SIG-M5 (cell line): ENCODE results near the gene GUCD1.
A peak's percentile ranks its signal among the peaks of the same experiment; 100 is the strongest.
"Not testable (repeated sequence)": the region's sequence is repeated elsewhere in the genome, so short reads cannot be mapped to it uniquely, and the experiment has no call there.

Source experiments
- DNase-seq: peaks from one replicate; lab custom pipeline; 2025; lab: John Stamatoyannopoulos, UW

The GUCD1 gene

DNA sequence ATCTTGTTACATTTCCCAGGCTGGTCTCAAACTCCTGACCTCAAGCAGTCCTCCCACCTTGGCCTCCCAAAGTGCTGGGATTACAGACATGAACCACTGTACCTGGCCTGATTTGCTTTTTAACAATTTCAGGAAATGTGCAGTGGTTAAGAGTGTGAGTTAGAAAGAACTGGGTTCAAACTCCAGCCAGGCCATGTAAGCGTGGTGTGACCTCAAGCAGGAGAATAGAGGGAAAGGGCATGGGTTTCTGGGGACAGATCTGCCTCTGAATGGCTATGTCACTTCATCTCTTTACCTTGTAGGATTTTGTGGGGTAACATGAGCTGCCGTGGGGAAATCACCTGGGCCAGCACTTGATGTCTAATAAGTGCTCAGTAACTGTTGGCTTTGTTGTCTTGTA lies 10.1 kb upstream of the GUCD1 start:
- no peak for DNase-seq

DNA sequence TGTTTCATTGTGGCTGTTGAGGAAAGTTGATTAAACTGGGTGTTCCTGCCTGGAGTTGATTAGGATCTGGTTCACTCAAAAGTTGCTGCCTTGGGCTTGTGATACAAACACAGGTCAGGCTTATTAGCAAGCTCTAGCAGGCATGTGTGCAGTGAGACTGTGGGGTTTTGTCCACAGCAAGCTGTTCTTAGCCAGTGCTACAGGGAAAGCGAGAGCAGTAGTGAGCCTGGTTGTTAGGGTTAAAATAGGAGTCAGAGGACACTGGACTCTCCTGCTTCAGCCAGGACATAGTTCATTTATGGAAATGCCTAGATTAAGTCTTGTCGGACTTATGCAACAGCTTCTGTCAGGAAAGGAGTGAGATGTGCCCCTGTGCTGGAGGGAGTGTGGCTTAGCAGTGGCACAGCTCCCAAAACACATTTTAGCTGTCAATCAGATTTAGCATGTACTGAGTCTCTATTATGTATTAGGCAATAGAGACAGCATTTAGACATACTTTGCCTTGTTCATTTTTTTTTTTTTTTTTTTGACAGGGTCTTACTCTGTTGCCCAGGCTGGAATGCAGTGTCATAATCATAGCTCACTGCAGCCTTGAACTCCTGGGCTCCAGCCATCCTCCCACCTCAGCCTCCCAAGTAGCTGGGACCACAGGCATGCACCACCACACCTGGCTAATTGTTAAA lies 9.6 kb upstream of the GUCD1 start:
- DNase-seq = no peak

DNA sequence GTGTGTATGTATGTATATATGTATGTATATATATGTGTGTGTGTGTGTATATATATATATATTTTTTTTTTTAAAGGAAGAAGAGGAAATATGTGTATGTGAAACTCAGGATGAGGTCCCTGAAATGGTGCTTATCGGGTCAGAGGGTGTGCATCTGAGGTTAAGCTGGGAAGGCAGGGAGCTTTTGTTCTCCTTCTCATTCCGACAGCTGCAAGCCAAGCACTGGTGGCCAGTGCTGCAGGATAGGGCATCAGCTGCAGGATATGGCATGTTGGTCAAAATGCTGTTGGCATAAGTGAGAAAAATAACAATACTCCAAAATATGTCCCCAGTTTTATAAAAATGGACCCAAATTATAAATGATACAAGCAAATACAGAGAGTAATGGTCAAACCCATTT lies 8.3 kb upstream of the GUCD1 start:
- no peak for DNase-seq

DNA sequence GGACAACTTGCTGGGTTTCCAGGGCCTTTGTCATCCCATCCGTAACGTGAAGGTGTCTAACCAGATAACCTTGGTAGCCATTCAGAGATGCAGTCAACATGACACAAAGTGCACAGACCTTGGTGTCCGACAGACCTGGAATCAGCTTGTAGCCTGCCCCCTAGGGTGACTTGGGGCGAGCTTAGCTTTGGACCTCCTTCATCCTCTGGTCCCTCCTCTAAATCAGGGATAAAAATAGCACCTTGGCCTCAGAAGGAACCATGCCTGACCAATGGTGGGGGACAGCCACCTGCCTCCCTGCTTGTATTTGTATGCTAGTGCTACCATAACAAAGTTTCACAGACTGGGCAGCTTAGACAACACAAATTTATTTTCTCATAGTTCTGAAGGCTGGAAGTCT lies 4.5 kb upstream of the GUCD1 start:
- no peak for DNase-seq

DNA sequence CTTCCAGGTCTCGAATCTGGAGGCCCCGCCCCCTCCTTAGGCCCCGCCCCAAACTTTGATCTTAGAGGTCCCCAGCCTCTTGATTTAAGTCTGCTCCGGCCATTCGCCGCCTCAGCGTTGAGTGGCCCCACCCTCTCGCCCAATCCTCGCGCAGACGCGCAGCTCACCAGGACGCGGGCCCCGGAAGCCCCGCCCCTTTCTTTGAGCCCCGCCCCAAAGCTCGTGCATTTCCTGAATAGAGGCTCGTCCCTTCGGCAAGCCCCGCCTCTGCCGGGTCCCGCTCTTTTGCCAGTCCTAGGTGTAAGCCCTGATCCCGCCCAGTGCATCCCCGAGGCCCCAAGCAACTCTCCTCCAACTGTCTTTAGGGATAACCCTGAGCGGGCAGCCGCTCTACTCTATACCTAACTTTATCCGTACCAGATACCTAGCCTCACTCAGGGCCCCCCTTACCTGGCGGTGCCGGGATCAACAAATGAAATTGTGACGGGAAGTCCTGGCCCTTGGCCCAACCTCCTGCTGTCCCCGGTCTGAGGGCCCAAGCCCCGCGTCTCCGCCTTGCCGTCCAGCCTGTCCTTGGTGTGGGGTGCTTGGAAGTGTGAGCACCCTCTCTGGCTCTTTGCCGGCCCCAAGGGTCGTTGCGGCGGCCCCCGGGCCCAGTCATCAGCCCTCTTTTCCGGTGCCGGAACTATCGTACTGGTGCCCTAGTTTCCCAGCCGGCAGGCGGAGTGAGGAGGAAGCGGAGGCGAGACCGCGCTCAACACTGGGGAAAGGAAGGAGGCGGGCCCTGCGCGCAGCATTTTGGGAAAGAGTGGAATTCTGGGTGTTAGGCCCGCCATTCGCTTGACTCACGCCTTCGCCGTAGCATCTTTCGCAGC lies 464 bp upstream of the GUCD1 start, which contains the start of gene SNRPD3:
Gene SNRPD3 (plus strand): TSS at position 835 of the 875 bp plus-strand sequence. CDS start 1,676 bp downstream, outside the sequence.
- peak; percentile 83 for DNase-seq

DNA sequence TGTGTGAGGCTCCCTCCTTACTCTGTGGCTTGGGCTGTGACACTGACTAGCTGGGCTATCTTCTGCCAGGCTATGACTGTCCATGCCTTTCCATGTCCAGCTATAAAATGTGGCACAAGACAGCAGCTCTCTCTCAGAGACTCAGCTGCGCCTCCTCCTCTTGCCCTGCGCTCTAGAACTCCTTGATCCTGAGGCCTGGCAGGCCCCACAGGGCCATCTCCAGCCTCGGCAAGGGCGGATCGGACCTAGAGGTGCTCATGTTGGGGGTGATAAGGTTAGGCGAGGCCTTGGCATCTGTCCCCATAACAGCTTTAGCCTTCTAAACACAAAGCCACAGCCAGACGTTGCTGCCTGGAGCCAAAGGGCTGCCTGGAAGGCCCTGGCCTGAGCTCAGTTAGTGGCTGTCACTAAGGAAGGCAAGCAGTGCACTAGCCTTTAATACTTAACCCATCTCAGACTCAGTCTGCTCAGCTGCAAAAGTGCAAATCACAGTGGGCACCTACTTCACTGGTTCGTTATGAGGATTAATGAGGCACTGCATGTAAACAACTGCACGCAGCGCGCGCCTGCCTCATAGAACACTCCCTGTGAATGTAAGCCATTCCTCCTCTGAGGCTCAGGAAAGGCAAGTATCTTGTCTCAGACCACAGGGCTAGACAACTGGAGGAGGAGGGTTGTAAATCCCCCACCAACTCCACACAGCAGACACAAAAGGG lies 1.2 kb downstream of the GUCD1 start:
- no peak for DNase-seq

DNA sequence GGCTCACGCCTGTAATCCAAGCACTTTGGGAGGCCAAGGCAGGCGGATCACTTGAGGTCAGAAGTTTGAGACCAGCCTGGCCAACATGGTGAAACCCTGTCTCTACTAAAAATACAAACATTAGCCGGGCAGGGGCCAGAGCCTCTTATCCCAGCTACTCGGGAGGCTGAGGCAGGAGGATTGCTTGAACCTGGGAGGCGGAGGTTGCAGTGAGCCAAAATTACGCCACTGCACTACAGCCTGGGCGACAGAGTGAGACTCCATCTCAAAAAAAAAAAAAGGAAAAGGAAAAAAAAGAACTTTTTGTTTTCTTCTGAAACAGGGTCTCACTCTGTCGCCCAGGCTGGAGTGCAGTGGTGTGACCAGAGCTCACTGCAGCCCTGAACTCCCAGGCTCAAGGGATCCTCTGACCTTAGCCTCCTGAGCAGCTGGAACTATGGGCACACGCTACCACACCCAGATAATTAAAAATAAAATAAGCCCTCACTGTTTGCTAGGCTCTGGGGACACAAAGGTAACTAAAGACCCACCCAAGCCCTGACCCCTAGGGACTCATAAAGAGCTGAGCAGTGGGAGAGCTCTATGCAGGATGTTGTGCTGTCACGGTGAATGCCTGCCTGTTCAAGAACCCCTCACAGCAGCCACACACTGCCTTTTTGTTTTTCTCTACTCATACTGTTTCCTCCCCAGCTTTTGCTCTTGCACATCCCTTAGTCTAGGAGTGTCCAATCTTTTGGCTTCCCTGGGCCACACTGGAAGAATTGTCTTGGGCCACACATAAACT lies 2.2 kb downstream of the GUCD1 start:
- not testable (repeated sequence) for DNase-seq

DNA sequence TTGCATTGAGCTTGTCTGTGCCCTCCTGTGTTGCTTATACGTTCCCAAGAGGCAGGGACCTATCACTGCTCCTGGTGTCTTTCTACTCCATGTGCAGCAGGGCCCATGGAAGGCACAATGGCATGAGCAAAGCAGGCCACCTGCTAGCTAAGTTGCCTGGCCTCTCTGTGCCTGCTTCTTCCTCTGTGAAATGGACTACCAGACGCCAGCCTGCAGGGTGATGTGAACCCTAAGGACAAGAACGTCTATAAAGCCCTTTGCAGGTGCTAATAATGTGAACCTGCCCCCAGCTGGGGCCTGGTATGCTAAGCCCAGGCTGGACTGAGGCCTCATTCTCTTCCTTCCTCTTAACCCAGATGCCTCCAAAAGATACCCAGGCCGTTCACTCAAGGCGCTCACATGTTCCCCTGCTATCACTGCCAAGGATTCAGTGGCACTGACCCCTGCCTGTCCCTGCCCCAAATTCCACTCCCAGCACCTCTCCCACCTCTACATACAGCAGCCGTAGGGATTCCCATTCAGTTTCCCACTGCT lies 4.0 kb downstream of the GUCD1 start:
- DNase-seq = no peak

DNA sequence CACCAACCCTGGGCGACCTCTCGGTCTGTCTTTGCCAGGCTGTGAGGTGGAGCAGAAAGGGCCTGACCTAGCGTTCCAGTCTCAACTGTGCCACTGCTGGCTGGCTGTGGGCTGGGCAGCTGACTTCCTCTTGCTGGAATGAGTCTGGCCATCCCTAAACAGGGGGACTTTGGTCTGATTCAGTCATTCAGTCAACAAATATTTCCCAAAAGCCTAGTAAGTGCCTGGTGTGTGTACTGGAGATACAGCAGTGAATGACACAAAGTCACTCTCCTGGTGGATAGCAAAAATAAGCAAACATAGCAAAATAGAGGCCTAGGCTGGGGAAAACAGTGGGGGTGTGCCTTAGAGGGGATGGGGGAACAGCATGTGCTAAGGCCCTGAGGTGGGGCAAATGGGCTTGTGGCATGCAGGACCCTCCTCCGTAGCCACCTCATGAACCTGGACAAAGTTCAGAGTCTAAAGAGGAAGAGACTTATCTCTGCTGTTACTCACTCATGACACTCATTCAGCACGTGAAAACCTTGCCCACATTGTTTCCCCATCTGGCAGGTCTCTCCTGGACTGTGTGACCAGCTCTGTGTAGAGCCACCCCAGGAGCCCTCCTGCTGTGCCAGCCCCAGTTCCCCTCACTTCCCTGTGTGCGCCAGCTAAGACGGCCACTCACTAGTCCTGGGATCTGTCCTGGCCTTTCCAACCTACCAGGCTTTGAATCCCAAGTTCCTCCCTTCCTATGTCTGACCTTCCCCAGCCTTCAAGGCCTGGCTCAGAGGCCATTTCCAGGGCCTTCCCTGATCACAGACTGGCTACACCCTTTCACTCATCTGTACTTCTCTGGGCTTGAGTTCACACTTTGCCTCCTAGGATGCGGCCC lies 4.7 kb downstream of the GUCD1 start:
- no peak for DNase-seq

DNA sequence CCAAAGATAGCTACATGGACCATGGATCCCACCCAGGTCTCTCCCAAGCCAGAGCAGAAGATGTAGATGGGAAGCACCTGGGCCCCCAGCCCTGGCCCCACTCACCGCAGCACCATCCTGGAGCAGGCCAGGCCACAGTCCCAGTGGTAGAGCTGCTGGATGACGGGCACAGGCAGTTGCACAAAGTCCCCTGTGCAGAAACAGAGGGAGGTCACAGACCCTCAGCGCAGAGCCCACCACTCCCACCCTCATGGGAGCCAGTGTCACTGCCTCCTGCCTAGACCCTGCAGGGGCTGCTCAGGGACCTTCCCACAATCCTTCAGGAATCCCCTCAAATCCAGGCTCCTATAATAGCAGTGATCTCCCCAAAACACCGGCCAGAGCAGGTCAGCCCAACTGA lies 6.1 kb downstream of the GUCD1 start:
- DNase-seq = no peak

DNA sequence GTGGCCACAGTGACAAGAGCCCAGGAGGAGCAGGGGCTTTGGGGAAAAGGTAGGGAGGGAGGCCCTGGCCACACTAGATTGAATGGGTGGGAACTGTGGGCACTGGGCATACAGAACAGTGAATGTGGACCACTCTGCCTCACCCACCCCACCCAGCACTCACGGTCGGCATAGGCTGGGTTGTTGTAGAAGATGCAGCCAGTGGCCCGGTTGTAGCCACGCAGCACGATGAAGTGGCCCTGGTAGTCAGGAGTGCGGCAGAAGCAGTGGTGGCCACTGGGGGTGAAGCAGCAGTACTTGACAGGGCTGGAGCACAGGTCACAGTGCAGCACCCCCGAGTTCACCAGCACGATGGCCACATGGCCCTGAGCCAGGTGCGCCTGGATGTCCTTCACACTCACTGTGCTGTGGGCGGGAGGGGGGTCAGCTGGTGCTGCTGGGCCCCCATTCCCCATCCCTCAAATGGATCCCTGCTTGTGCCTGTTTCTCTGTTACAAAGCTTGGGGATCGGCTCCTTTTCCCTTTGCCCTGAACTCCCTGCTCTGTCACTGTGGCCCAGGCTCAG lies 11.2 kb downstream of the GUCD1 start:
- no peak for DNase-seq

DNA sequence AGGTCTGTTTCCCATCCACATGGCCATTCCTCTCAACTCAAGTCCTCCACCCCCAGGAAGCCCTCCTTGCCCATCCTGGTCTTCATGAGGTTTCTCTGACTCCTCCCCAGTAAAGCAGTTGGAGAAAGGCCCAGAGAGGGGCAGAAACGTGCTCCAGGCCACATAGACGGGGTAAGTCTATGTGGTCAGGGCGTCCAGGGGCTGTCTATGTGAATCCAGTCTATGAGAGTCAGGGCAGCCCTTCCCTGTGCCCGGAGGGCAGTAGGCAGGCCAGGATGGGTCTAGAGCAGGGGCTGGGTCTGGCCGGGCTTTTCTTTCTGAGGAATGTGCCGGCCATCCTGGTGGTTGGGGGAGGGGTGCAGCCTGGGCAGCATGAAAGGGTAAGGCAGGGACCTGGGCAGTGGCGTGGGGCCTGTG lies 11.7 kb downstream of the GUCD1 start:
- DNase-seq = no peak

DNA sequence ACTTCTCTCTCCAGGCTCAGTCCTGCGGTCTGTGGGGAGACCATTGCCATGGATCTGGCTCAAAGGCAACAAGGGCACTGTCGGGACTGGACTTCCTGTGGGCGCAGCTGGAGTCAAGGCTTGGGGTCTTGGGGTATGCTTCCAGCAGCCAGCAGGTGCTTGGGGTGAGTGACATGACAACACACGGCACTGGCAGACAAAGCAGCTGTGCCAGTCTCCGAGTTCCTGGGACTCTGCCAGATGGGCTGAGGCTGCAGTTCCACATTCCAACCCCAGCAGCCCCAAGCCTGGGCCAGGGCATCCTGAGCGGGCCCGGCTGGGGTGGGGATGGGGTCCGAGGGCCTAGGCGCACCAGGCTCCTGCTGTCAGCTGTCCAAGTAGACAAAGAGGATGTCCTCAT lies 12.3 kb downstream of the GUCD1 start:
- DNase-seq = no peak

DNA sequence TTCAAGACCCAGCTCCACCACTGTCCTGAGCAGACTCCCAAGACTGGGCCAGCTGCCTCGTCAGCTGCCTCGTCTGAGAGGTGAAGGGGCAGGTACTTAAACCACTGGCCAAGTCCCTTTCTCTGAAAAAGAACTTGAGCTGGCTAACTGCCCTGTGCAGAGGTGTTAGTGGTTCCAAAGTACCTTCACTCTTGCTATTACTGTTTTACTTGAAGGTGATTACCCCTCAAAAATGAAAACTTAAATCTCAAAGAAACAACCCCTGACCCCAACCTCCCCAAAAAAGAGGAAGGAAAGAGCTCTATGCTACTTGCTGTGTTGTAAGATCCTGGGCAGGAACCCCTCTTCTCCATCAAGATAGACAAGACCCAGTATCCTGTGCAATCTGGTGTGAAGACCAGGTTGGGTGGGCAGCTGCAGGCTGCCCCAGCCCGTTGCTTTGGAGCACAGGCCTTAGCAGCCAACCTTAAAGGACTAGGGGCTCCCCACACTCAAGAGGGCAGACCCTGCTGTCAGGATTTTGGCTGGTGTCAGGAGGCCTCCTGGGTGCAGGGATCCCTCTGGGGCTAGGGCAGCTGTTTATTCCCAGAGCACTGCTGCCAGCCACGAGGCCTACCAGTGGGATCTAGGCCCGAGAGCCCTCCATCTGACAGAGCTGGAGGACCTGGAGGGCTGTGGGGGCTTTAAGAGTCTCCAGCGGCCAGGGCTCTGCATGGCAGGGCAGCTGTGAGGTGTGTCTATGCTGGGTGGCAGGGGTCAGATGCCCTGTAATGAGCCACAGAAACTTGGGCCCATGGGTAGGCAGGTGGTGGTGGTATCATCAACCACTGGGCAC lies 13.0 kb downstream of the GUCD1 start:
- DNase-seq = no peak

DNA sequence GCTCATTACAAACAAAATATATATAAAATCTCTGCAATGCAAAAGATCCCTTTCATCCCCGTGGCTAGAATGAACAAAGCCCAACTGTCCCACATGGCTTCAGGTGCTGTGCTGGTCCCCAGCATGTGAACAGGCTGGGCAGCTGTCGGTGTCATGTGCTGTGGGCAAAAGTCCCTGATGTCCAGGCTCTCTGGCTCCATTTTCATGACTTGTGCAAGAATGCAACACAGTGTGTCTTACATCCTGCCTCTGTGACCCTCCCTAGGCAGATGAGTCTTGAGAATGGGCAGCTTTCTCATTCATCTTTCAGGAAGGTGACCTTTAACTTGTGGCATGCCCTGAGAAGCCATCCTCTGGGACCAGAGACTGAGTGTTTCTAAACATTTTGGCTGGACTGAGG lies 14.5 kb downstream of the GUCD1 start:
- no peak for DNase-seq

DNA sequence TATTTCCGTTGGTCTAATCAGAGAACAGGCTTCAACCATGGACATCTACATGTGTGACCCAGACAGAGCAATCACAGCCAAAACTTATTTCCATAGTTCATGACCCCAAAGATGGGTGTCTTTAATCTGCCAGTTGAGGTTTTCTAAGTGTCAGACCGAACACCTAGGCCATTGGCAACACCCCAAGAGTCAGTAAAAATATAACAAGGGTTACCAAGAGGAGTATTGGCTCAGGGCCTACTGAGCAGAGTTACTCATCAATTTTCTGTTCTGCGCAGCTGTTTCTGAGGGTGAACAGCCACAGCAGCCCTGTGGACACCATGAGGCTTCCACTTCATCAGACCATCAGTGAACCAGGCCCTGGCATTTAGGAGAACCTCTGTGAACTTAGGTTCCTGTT lies 18.8 kb downstream of the GUCD1 start:
- no peak for DNase-seq

DNA sequence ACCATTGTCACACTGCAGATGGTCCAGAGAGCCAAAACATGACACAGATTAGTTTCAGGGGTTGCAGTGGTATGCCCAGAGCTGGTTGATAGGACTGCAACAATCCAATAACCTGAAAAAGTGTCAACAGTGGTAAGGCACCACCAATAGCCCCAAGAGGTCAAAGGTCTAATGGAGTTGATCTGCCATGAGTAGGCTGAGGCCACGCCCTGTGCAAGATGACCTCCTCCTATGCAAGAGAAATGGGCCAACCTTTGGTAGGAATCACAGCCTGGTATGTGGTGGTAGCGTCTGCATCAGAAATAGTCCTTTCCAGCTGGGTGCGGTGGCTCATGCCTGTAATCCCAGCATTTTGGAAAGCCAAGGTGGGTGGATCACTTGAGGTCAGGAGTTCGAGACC lies 19.6 kb downstream of the GUCD1 start:
- no peak for DNase-seq

DNA sequence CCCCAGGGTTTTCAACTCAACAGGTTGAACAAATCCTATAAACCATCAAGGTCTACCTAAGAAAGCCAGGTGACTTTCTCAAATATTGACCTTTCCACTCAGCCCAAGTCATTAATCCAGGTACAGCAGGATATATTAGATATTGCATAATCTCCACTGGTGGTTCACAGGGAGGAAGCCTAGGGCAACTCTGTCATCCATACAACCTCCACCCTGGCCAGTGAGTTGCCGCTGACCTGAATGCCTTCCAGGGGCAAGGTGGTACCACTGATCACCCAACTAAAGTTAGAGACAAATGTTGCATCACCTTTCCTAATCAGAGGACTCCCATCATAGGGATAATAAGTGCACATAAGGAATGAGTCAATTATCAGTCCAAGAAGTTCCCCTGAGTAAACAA lies 22.9 kb downstream of the GUCD1 start:
- no peak for DNase-seq

DNA sequence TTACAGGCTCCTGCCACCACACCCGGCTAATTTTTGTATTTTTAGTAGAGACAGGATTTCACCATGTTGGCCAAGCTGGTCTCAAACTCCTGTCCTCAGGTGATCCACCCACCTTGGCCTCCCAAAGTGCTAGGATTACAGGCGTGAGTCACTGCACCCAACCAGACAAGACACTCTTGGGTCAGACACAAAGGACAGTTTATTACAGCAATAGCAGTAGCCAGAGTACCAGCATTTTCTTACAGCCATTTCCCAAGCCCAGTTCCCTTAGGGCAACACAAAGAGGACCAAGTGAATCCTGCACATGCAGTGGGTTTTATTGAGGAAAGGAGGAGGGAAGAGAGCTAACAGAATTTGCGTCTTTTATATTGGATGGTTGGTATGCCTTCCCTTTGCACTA lies 24.0 kb downstream of the GUCD1 start:
- not testable (repeated sequence) for DNase-seq
